HFFc6 (cell line): ENCODE data around the gene ITPR3. TPM values are rescaled to one million over a fixed set of nuclear protein-coding genes. Genes with fewer than 3 reads are reported as not detected.
A peak's percentile ranks its signal among the peaks of the same experiment; 100 is the strongest.

Source experiments
- DNase-seq: peaks from one replicate; pipeline ENCODE4 v3.0.0-alpha.2; 2018
- H3K27ac Mint-ChIP-seq: 2 replicates; pipeline ENCODE4 v1.8.0; 2020; ENCODE audit warnings: mild to moderate bottlenecking, mixed read lengths
- H3K27me3 Mint-ChIP-seq: 2 replicates; pipeline ENCODE4 v1.8.0; 2021; ENCODE audit warnings: mild to moderate bottlenecking, moderate library complexity, mixed read lengths; ENCODE audit not compliant: insufficient read depth
- H3K36me3 Mint-ChIP-seq: 2 replicates; pipeline ENCODE4 v1.8.0; 2021; ENCODE audit warnings: low read depth, mixed read lengths
- H3K4me1 Mint-ChIP-seq: 2 replicates; pipeline ENCODE4 v1.8.0; 2020; ENCODE audit warnings: low read depth, mixed read lengths
- H3K4me3 Mint-ChIP-seq: 2 replicates; pipeline ENCODE4 v1.8.0; 2020; ENCODE audit warnings: mild to moderate bottlenecking, moderate library complexity, mixed read lengths
- H3K9me3 Mint-ChIP-seq: 2 replicates; pipeline ENCODE4 v1.8.0; 2020; ENCODE audit warnings: mild to moderate bottlenecking, mixed read lengths
- total RNA-seq, 6 experiments: library from RNA; stranded (reverse); fragmentation: NEBNext Ultra II Directional; extraction: Animal tissue kit (Norgen Biotek cat#: 25700); gene quantifications; 2 replicates in 1 of 6; 3 replicates in 5 of 6; pipeline ENCODE4 v1.2.3, GENCODE V29; 2021
- TF ChIP-seq, protein P1 (sequence below): fragments of 200-600 bp; sonication (generic); IDR thresholded peaks from 2 replicates; pipeline ENCODE4 v1.5.0; 2021; ENCODE audit warnings: antibody characterized with exemption, mild to moderate bottlenecking

The ITPR3 gene
- total RNA-seq, 6 experiments from 2014 or later, result 20.2 to 30.3 (median 26.9) TPM

DNA sequence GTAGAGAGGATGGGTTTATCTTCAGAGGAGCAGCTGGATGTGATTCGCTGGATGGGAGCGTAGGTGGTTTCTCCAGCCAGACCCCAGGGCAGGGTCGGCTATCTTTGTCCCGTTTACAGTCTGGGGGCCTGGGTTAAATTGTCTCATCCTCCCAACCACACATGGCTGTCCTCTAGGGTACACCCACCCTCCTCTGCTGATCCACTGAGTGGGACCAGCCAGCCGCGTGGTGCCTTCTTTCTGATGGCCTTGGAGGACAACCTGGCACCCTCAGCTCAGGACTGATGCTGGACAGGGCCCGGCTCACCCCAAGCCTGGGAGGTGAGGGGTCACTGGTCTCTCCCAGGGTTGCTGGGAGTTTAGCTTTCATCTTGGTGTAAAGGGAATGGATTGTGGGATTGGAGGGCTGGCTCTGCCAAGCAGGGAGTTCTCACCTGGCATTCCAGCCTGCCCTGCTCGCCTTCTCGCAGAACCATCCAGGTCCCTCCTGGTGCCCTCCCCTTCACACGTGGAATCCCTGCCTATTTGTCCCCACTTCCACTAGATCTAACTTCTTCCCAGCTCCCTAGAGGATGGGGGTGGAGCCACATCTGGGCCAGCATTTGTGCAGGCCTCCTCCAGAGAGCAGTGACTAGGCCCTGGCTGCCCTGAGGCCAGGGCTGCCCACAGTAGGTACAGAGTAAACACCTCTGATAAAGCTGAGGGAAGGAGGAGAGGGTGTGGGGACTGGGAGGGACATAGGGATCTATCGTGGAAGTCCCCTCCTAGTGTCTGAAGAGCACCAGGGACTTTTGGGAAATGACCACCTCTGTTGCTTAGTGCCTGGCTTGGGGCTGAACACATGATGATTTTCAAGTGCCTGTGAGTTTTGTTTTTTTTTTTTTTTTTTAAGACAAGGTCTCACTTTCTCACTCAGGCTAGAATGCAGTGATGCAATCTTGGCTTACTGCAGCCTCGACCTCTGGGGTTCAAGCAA is 1.6 kb downstream of the ITPR3 start:
- H3K4me3 Mint-ChIP-seq, result peak overlapping the region; percentile 89
- H3K36me3 Mint-ChIP-seq, result peaks cover 14% of the 10 kb centered on the region; the same call in 1 of the 2 replicates
- TF ChIP-seq, protein P1, sequence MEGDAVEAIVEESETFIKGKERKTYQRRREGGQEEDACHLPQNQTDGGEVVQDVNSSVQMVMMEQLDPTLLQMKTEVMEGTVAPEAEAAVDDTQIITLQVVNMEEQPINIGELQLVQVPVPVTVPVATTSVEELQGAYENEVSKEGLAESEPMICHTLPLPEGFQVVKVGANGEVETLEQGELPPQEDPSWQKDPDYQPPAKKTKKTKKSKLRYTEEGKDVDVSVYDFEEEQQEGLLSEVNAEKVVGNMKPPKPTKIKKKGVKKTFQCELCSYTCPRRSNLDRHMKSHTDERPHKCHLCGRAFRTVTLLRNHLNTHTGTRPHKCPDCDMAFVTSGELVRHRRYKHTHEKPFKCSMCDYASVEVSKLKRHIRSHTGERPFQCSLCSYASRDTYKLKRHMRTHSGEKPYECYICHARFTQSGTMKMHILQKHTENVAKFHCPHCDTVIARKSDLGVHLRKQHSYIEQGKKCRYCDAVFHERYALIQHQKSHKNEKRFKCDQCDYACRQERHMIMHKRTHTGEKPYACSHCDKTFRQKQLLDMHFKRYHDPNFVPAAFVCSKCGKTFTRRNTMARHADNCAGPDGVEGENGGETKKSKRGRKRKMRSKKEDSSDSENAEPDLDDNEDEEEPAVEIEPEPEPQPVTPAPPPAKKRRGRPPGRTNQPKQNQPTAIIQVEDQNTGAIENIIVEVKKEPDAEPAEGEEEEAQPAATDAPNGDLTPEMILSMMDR, result no peak; the same call in 1 of the 2 replicates
- peaks cover 61% of the 10 kb centered on the region for H3K4me1 Mint-ChIP-seq
- H3K9me3 Mint-ChIP-seq, result no peaks in the 10 kb centered on the region
- H3K27me3 Mint-ChIP-seq, result no peaks in the 10 kb centered on the region
- peak overlapping the region; percentile 86 for H3K27ac Mint-ChIP-seq
- no peak for DNase-seq

DNA sequence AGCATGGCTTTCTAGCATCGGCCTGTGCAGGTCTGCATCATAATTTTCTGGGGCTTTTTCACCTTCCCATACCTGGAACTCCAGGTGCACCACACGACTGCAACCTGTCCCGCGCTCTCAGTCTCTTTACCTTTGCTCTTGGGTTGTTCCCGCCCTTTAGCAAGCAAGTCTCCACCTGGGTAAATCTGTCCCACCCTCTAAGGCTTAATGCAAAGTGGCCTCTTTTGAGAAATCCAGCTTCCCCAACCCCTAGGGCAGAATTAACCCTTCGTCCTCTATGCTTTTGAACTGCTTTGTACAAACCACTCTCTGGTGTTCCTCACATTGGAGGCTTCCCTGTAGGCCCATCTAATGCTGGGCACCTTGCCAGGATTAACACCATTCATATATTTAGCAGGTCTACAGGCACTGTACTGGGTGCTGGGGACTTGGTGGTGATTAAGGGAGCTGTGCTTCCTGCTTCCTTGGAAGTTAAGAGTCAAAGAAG is 2.8 kb downstream of the ITPR3 start:
- Mint-ChIP-seq H3K27ac (peak overlapping the region; percentile 86), H3K4me1 (peaks cover 59% of the 10 kb centered on the region), H3K36me3 (peaks cover 14% of the 10 kb centered on the region; the same call in 1 of the 2 replicates), H3K27me3 (no peaks in the 10 kb centered on the region), H3K4me3 (peak overlapping the region; percentile 89), H3K9me3 (no peaks in the 10 kb centered on the region)
- DNase-seq, result no peak
- TF ChIP-seq, protein P1, result no peak

DNA sequence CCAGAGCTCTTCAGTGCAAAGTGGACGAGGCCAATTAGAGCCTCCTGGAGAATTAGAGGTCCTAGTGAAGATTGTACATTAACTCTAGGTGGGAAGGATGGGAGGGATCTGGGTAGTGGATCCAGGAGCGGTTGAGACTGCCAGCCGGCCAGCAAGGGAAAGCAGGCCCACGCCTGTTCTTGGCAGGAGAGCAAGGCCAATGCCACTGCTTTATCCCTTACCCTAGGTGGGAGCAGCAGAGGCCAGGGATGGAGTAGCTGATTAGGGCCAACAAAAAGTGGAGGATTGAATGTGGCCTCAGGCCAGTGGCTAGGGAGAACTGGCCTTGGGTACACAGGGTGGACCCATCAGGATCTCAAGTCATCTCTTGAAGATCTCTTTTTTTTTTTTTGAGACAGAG is 3.7 kb downstream of the ITPR3 start:
- Mint-ChIP-seq H3K4me3 (no peak overlapping the region), H3K4me1 (peaks cover 50% of the 10 kb centered on the region), H3K36me3 (peaks cover 14% of the 10 kb centered on the region; the same call in 1 of the 2 replicates), H3K27me3 (no peaks in the 10 kb centered on the region), H3K27ac (no peak overlapping the region), H3K9me3 (no peaks in the 10 kb centered on the region)
- DNase-seq, result no peak
- TF ChIP-seq, protein P1, result no peak

DNA sequence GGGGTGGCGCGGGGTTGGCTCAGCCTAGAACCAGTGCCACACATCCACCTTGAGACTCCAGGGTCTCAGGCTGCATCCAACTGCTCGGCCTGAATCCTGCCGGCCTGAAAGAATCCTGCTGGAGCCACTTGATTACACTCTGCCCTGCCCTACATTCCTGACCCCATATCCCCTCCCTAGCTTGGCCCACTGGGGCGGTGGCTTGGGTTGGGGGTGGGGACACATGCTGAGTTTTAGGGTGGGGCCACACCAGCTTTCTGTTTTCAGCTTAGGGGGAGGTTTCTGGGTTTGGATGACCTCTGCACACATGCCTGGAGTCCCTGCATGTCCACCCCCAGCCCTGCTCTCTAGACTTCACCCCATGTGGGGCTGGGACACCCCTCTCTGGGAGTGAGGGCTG is 6.8 kb downstream of the ITPR3 start:
- TF ChIP-seq, protein P1, result no peak
- Mint-ChIP-seq H3K4me3 (no peak overlapping the region), H3K4me1 (peaks cover 42% of the 10 kb centered on the region), H3K9me3 (no peaks in the 10 kb centered on the region), H3K27me3 (no peaks in the 10 kb centered on the region; the same call in 1 of the 2 replicates), H3K36me3 (peaks cover 21% of the 10 kb centered on the region), H3K27ac (no peak overlapping the region)
- DNase-seq, result no peak

DNA sequence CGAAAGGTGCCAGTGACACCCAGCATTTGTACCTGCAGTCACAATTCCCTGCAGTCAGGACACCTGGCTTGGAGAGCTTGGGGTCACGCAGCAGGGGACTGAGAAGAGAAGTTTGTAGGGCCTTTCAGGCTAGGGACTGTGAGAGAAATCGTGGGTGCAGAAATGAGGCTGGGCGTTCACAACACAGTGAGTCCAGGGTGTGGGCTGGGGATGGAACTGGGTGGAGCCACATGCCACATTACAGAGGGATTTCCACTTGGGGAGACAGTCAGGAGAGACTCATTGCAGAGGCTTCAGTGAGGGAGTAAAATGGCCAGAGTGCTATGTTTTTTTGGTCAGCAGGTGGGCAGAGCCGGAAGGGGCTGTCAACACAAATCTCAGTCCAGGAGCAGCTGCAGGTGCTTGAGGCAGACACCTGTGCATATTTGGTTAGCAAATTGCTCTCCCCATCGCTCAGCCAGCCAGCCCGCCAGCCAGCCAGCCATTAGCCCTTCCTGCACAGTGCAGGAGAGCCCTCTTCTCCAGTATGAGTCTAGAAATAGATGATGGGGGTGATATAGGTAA is 7.4 kb downstream of the ITPR3 start:
- Mint-ChIP-seq H3K4me3 (no peak overlapping the region), H3K36me3 (peaks cover 21% of the 10 kb centered on the region), H3K27me3 (no peaks in the 10 kb centered on the region; the same call in 1 of the 2 replicates), H3K9me3 (no peaks in the 10 kb centered on the region), H3K4me1 (peaks cover 40% of the 10 kb centered on the region), H3K27ac (no peak overlapping the region)
- TF ChIP-seq, protein P1, result no peak
- DNase-seq, result no peak
